GM11168 (cell line): ENCODE results near the gene USP53.
"Not testable (repeated sequence)": the region's sequence is repeated elsewhere in the genome, so short reads cannot be mapped to it uniquely, and the experiment has no call there.

Experiments
- in situ Hi-C: fragments of 300-500 bp; cut with MboI; formaldehyde crosslinking; loops from one replicate; pipeline ENCODE4 v1.12.0; 2022; ENCODE audit warnings: low sequenced_read_pairs; ENCODE audit not compliant: unreplicated experiment

Gene USP53

GRCh38 chr4:119212234-119212963 is at the start of gene USP53:
Gene USP53 (plus strand): TSS chr4:119212713. CDS start chr4:119239760, 27,047 bp downstream.
- in situ Hi-C loops, result no loop called here

DNA sequence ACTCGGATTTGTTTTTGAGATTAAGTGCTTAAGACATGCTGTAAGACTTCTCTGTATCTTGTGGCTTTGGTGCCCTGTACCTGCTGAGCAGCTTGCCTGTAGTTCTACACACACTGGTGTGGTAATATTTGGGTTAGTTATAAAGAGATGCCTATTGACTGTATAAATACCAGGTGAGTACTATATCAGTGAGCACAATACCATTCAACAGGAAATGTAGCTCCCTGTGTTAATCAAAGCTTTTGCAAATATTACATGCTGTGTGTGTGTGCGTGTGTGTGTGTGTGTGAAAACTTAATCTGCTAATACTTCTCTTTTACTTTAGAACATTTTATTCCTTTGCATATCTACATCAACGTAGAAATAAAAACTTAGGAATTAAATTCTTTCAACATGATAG is 46.7 kb upstream of the USP53 start:
- in situ Hi-C loops, result no loop called here

DNA sequence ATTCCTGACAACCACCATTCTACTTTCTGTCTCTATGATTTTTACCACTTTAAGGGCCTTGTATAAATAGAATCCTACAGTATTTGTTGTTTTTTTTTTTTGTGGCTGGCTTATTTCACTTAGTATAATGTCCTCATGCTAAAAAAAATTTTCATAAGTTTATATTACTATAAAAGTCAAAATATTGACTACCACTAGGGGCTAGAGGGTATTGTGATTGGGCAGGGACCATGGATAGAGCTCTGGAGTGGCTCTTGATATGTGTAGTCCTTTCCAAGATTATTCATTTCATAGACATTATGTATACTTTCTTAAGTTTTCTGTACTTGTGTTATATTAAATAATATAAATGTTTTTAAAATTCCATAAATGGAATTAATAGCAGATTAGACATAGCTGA is 42.3 kb upstream of the USP53 start:
- in situ Hi-C loops, result no loop called here

- in situ Hi-C loops, result no loop called here
Observed at GRCh38 chr4:119172223-119172622, 40.3 kb upstream of the USP53 start.

- in situ Hi-C loops, result not testable (repeated sequence)
Observed at GRCh38 chr4:119173729-119174361, 38.7 kb upstream of the USP53 start.

- in situ Hi-C loops, result no loop called here
Observed at GRCh38 chr4:119179011-119179410, 33.5 kb upstream of the USP53 start.

- in situ Hi-C loops, result no loop called here
Observed at GRCh38 chr4:119184128-119184527, 28.4 kb upstream of the USP53 start.

DNA sequence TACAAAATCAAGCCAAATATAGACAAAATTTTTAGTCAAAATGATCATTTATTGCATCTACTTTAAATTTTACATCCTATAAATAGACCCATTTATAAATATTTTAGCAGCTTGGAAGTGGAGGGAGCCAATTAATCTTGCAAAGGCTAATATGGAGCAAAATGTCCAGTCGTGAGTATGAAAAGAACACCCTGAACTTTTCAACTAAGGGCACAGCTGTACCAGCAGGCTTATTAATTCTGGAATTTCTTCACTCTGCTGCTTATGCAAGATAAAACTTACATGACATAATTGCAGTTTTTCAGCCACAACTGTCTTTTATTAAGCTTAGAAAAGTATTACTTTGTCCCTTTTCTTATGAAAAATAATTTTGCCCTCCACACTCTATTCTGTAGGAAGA is 22.9 kb upstream of the USP53 start:
- in situ Hi-C loops, result no loop called here

- in situ Hi-C loops, result no loop called here
Observed at GRCh38 chr4:119190354-119190753, 22.2 kb upstream of the USP53 start.

GRCh38 chr4:119191505-119191904 is 21.0 kb upstream of the USP53 start:
- in situ Hi-C loops, result no loop called here

- in situ Hi-C loops, result no loop called here
Observed at GRCh38 chr4:119197772-119198212, 14.7 kb upstream of the USP53 start.

GRCh38 chr4:119204916-119205315 is 7.6 kb upstream of the USP53 start:
- in situ Hi-C loops, result no loop called here

GRCh38 chr4:119205690-119206089 is 6.8 kb upstream of the USP53 start:
- in situ Hi-C loops, result no loop called here

DNA sequence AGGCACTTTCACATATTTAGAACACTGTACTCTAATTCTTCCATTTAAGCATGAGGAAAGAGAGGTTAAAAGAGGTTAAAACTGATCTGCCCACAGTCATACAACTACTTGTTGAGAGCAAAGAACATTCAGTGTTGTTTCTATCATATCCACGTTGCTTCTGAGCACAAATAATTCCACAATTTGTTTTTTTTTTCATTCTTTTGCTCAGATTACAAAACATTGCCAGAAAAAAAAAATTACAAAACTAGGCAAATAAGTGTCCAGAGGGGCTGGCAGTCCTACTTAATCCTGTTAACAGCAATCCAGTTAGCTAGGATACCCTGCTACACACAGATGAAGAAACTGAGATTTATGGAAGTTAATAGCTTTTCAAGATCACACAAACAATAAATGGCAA is 6.3 kb upstream of the USP53 start:
- in situ Hi-C loops, result no loop called here

- in situ Hi-C loops, result no loop called here
Observed at GRCh38 chr4:119207051-119207450, 5.5 kb upstream of the USP53 start.

DNA sequence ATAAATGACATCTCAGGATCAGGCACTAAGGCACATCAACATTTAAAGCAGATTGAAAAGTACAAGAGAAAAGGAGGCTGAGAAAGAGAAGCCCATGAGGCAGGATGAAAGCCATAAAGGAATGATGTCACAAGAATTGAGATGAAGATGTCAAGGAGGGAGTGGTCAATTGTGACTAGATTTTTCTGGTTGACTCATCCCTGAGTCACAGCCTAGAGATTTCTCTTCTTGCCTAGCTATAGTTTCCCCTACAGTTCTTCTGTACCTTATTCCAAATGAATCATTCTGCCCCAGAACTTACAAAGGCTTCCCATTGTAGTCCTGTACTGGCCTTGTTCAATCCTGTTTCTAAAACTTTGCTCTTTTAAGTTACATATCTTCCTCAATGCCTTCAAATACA is 3.4 kb upstream of the USP53 start:
- in situ Hi-C loops, result no loop called here

DNA sequence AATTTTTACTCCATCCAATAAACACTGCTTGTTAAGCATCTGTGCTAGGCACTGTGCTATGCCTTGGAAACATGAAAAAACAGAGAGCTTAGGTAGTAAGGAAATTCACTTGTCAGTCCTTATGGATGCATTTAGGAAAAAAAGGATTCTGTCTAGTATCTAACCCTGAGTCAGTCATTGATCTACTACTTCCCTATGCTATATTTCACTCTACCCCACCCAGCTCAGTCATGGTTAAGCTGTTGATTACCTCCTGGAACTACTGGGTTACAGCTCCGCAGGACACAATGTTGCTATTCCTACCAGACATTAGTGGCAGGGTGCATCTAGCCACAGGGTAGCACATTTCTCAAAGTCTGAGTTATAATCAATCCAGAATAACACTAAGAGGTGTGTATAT is 2.9 kb upstream of the USP53 start:
- in situ Hi-C loops, result no loop called here

GRCh38 chr4:119210775-119211174 is 1.7 kb upstream of the USP53 start:
- in situ Hi-C loops, result no loop called here

- in situ Hi-C loops, result no loop called here
Observed at GRCh38 chr4:119211867-119212233, 663 bp upstream of the USP53 start.

- in situ Hi-C loops, result no loop called here
Observed at GRCh38 chr4:119212964-119213606, 572 bp downstream of the USP53 start.

DNA sequence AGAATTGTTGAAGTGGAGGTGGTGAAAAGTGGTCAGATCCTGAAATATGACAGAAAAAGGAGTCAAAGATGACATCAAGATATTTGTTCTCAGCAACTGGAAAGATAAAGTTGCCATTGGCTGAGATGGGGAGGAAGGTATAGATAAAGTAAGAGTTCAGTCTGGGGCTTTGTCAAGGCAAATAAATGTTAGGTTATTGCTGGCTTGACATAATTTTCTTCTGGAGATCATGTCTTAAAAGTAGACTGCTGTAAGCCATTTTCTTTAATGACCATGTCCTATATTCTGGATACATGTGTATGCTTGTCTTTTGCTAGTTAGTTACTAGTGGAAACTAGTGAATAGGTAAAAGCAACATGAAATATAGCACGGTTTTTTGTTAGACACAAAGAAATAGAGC is 5.6 kb downstream of the USP53 start:
- in situ Hi-C loops, result no loop called here

- in situ Hi-C loops, result no loop called here
Observed at GRCh38 chr4:119221412-119221811, 8.9 kb downstream of the USP53 start.
